Measurements from ENCODE around the gene ABO.

ABO gene

DNA sequence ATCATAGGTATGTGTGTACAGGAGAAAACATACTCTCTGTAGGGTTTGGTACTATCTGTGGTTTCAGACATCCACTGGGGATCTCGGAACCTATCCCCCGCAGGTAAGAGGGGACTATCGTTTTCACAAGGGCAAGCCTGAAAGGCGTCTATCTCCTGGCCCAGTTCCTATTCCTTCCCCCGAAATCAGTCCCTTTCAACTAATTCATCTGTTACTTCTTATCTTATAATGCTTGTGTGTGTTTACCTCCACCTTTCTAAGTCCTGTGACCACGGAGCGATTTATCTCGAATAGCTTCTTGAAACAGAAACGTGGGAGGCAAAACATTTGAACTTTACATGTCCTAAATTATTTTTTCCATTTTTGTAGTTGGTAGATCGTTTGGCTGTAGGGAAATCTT is 11.4 kb downstream of the ABO start:
- TF ChIP-seq NFIC (IDR thresholded peaks at IDR 0.05) (no peak), TAF1 (IDR thresholded peaks at IDR 0.05; ENCODE audit: low read depth) (no peak), REST (IDR thresholded peaks at IDR 0.05; ENCODE audit: low read depth) (no peak), FOXM1 (IDR thresholded peaks at IDR 0.05; ENCODE audit: borderline replicate concordance, low read depth) (no peak), CEBPB (IDR thresholded peaks at IDR 0.05) (no peak), YY1 (IDR thresholded peaks at IDR 0.05; ENCODE audit: low read depth) (no peak), USF1 (IDR thresholded peaks at IDR 0.05) (no peak), EGR1 (IDR thresholded peaks at IDR 0.05) (no peak), RAD21 (IDR thresholded peaks at IDR 0.05; ENCODE audit: low read depth) (no peak), MAX (IDR thresholded peaks at IDR 0.05) (no peak), TEAD4 (IDR thresholded peaks at IDR 0.05) (no peak), EP300 (IDR thresholded peaks at IDR 0.05; ENCODE audit: borderline replicate concordance) (no peak)

GRCh38 chr9:133262226-133262625 is 12.8 kb downstream of the ABO start:
- TF ChIP-seq YY1 (IDR thresholded peaks at IDR 0.05; ENCODE audit: low read depth) (no peak), USF1 (IDR thresholded peaks at IDR 0.05) (no peak), TEAD4 (IDR thresholded peaks at IDR 0.05) (no peak), RAD21 (IDR thresholded peaks at IDR 0.05; ENCODE audit: low read depth) (no peak), TAF1 (IDR thresholded peaks at IDR 0.05; ENCODE audit: low read depth) (no peak), TCF12 (IDR thresholded peaks at IDR 0.05; ENCODE audit: low read depth) (no peak), FOXM1 (IDR thresholded peaks at IDR 0.05; ENCODE audit: borderline replicate concordance, low read depth) (no peak), NFIC (IDR thresholded peaks at IDR 0.05) (no peak), MAX (IDR thresholded peaks at IDR 0.05) (no peak), CREB1 (IDR thresholded peaks at IDR 0.05; ENCODE audit: low read depth) (no peak), EP300 (IDR thresholded peaks at IDR 0.05; ENCODE audit: borderline replicate concordance) (no peak), REST (IDR thresholded peaks at IDR 0.05; ENCODE audit: low read depth) (no peak), EGR1 (IDR thresholded peaks at IDR 0.05) (no peak), ZBTB7A (IDR thresholded peaks at IDR 0.05; ENCODE audit: low read depth) (no peak), CEBPB (IDR thresholded peaks at IDR 0.05) (no peak)

GRCh38 chr9:133261753-133262120 is 13.3 kb downstream of the ABO start:
- TF ChIP-seq TEAD4 (IDR thresholded peaks at IDR 0.05) (no peak), USF1 (IDR thresholded peaks at IDR 0.05) (no peak), NFIC (IDR thresholded peaks at IDR 0.05) (no peak)

GRCh38 chr9:133261103-133261752 is 13.8 kb downstream of the ABO start:
- TF ChIP-seq RAD21 (IDR thresholded peaks at IDR 0.05; ENCODE audit: low read depth) (no peak), EP300 (IDR thresholded peaks at IDR 0.05; ENCODE audit: borderline replicate concordance) (no peak), YY1 (IDR thresholded peaks at IDR 0.05; ENCODE audit: low read depth) (no peak)

DNA sequence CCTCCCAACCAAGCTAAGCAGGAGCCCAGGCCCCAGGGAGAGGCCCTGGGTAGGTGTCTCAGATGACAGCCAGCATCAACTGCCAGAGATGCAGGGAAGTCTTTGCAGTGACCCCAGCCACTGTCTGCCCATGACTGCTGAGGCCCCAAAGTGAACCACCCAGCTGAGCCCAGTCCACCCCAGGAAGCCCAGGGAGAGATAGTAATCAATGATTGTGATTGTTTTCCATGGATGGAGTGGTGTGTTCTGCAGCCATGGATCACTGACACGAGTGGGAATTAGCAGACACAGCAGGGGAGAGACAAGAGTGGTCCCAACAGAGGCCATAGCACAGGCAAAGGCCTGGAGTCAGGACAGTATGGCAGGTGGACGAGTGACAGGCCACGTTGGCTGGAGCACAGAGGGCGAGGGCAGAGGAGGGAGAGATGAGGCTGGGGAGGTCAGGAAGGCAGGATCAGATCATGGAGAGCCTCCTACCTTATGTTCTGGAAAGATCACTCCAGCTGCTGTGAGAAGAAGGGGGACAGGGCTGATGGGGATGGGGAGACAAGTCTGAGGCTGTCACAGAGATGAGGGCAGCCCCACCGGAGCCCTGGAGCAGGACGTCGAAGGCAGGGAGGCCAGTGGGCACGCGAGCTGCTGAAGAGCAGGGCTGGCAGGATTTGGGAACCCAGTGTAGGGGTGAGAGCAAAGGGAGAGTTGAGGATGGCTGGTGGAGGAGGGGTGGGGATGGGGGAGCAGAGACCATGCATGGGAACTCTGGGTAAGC is 14.5 kb downstream of the ABO start:
- TF ChIP-seq NFIC (IDR thresholded peaks at IDR 0.05) (no peak), ZBTB7A (IDR thresholded peaks at IDR 0.05; ENCODE audit: low read depth) (no peak), TAF1 (IDR thresholded peaks at IDR 0.05; ENCODE audit: low read depth) (no peak), USF1 (IDR thresholded peaks at IDR 0.05) (no peak), TCF12 (IDR thresholded peaks at IDR 0.05; ENCODE audit: low read depth) (no peak), EP300 (IDR thresholded peaks at IDR 0.05; ENCODE audit: borderline replicate concordance) (no peak)
